Thyroid gland (tissue), 4 donors: ENCODE measurements around the gene TBC1D3B.

Experiments
- CTCF ChIP-seq, 6 experiments: fragments of 200-600 bp in 3 of 6; fragments of 450-650 bp in 3 of 6; sonication (generic) in 3 of 6; IDR thresholded peaks; one replicate each; pipeline ENCODE4 v1.5.1; 2016 to 2019; ENCODE audit warnings: antibody characterized with exemption in 6 of 6, mild to moderate bottlenecking in 2 of 6, inconsistent platforms in 1 of 6, moderate library complexity in 1 of 6
- POLR2A ChIP-seq, 2 donors: fragments of 450-650 bp; IDR thresholded peaks; one replicate each; pipeline ENCODE4 v1.6.1; 2017; ENCODE audit warnings: antibody characterized with exemption in 2 of 2, mild to moderate bottlenecking in 2 of 2, moderate library complexity in 1 of 2

GRCh38 chr17:36124879-36125824 lies 51.3 kb downstream of the TBC1D3B start:
- no peak for TF ChIP-seq CTCF (IDR thresholded peaks at IDR 0.05)
- no peak for TF ChIP-seq POLR2A (IDR thresholded peaks at IDR 0.05)
